Left lobe of liver (tissue), 2 donors: ENCODE results near the gene PROM1. TPM values are rescaled to one million over a fixed set of nuclear protein-coding genes. Genes with fewer than 3 reads are reported as not detected.

Experiments used
- ATAC-seq: fragments of 200-7000 bp; cut with Tn5 transposase; one replicate; pipeline ENCODE4 v1.9.1; 2020; ENCODE audit warnings: mild to moderate bottlenecking, moderate library complexity
- DNase-seq: peaks from one replicate; pipeline ENCODE4 v3.0.0-alpha.2; 2020; ENCODE audit warnings: low spot score
- total RNA-seq: library from RNA; stranded (reverse); gene quantifications from one replicate; pipeline ENCODE4 v1.2.1, GENCODE V29; 2021
- donor health status: DM: no; HTN: no; CAD: no; lungs with moderate emphysema.
- donor health status: DM: no; HTN: yes; CAD: no.

PROM1 gene, protein sequence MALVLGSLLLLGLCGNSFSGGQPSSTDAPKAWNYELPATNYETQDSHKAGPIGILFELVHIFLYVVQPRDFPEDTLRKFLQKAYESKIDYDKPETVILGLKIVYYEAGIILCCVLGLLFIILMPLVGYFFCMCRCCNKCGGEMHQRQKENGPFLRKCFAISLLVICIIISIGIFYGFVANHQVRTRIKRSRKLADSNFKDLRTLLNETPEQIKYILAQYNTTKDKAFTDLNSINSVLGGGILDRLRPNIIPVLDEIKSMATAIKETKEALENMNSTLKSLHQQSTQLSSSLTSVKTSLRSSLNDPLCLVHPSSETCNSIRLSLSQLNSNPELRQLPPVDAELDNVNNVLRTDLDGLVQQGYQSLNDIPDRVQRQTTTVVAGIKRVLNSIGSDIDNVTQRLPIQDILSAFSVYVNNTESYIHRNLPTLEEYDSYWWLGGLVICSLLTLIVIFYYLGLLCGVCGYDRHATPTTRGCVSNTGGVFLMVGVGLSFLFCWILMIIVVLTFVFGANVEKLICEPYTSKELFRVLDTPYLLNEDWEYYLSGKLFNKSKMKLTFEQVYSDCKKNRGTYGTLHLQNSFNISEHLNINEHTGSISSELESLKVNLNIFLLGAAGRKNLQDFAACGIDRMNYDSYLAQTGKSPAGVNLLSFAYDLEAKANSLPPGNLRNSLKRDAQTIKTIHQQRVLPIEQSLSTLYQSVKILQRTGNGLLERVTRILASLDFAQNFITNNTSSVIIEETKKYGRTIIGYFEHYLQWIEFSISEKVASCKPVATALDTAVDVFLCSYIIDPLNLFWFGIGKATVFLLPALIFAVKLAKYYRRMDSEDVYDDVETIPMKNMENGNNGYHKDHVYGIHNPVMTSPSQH
- total RNA-seq: 1.3 TPM

DNA sequence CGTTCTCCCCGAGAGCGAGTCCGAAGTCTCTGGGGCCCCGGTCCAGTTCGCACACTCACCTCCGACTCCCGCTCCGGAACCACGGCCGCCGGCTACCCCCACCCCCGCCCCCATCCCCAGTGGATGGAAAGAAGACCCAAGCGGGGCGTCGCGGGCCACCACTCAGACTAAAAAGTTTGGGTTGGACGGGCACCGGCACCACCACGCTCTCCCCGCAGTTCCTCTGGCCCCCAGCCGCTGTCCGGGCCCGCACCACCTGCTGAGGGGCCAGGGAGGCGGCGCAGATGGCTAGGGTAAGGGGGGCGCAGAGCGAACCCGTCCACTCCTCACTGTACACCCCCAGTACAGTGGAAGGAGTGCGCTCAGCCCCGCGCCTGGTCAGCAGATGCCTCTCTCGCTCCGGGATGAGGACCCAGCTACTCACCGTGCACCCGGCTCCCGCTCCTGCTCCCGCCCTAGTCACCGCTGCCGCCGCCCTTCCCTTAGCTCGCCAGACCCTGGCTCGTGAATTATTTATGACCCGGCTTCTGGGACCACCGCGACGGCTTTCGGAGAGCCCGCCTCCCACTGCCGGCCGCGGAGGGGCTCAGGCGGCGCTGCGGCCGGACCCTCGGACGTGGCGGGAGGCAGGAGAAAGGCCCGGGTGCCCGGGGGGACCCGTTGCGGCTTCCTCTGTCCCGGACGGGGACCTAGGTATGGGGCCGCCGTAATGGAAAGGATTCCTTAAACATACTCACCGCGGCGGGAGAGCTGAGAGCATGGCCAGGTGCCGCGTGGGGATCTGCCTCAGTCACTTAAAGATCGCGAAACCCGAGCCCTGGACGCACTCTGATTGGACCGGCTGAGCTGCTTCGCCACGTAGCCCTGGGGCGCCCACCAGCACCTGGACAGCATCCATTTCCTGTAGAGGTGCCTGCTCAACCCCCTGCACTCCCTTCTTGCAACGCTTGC is at the start of gene PROM1:
PROM1 (minus strand) TSS at position 783 of the 951 bp plus-strand sequence. CDS start 8,117 bp downstream, outside the sequence.
- DNase-seq: no peak
- peak; percentile 73 for ATAC-seq

GRCh38 chr4:16133406-16133805 is 49.6 kb upstream of the PROM1 start:
- no peak for DNase-seq
- ATAC-seq: no peak

DNA sequence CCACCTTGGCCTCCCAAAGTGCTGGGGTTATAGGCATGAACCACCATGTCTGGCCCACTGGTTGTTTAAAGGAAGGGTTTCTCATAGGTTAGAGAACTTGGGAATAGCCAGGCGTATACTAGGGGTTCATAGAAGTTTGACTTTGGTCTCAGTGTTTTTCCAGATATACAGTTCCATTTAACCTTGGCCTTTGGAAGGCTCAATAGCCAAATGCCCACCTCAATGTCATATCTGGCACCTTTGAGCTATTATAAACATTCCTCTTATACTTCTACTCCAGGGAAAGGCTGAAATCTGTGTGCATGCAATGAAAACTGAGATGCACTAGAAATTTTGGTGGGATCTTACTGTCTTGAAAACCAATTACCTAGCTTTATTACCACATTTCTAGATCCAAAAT is 47.5 kb upstream of the PROM1 start:
- ATAC-seq (no peak), DNase-seq (no peak)

DNA sequence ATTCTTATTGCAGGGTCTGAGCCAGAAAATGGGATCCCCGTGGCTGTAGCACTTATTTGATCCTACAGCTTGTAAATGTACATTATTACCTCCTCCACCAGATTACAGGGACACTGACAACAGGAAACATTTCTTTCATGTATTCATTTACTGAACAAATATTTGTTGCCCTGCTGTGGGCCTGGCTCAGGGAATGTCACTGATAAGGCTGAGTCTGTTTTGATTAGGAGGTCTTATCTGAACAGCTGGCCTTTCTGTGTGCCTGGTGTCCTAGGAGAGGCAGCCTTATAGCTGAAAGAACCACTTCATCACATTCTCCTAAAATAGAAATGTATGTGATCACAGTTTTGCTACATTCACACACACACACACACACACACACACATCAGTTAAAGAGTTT is 45.5 kb upstream of the PROM1 start:
- DNase-seq (no peak), ATAC-seq (peak; percentile 77)

- ATAC-seq: no peak
- DNase-seq: no peak
Observed at GRCh38 chr4:16126714-16127113, 42.9 kb upstream of the PROM1 start.

GRCh38 chr4:16125571-16126445 is 42.0 kb upstream of the PROM1 start:
- no peak for ATAC-seq
- DNase-seq: no peak

GRCh38 chr4:16124232-16124631 is 40.4 kb upstream of the PROM1 start:
- DNase-seq: no peak
- no peak for ATAC-seq

- DNase-seq (no peak), ATAC-seq (no peak)
Observed at GRCh38 chr4:16123356-16124084, 39.7 kb upstream of the PROM1 start.

- ATAC-seq (no peak), DNase-seq (no peak)
Observed at GRCh38 chr4:16122784-16123183, 39.0 kb upstream of the PROM1 start.

DNA sequence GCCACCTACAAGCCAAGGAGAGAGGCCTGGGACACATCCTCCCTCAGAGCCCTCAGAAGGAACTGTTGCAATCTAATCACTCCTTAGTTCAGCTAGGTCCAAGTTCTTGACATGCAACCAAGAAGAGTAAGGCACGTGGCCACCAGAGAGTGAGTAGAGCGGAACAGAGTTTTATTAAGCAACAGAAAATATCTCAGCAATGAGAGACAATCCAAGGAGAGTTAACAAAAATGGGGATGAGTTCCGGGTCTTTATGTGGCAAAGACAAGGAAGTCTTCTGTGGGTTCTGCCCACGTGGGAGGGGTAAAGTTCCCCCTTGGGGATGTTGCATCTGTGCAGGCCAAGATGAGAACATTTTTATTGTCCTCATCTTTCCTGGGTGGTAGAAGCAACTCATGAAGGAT is 38.5 kb upstream of the PROM1 start:
- DNase-seq (no peak), ATAC-seq (no peak)

GRCh38 chr4:16120720-16121119 is 36.9 kb upstream of the PROM1 start:
- ATAC-seq: no peak
- no peak for DNase-seq

DNA sequence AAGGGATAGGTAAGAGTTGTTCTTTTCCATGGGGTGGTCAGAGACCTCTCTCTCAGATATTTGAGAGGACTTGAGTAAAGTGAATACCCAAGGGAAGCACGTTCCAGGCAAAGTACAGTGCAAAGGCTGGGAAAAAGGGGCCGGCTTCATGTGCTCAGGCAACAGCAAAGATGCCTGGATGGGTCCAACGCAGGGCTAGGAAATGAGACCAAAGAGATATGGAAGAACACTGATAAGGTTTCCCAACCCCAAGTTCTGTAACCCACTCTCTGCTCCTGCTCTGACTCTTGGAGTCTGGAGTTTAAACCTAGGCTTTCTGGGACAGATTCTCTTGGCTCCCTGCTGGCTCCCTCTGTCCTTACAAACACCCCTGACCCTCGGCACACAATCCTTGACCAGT is 36.2 kb upstream of the PROM1 start:
- ATAC-seq (no peak), DNase-seq (no peak)

DNA sequence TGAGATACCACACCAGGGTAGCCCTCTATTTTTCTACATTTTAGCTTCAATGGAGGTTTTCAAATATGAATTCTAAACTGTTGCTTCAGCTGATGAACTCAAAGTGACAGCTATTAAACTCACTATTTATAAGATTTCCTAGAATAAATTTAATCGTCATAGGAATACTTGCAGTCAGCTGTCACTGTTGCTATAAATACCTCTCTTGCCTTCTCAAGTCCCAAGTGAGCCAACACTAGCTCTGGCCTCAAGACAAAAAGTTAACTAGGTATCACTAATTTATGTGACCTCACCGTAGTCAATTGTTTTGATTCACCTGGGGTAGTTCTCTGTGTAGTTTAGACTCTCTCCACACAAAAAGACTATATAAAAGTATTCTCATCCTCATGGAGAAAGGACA is 34.3 kb upstream of the PROM1 start:
- DNase-seq (no peak), ATAC-seq (no peak)

DNA sequence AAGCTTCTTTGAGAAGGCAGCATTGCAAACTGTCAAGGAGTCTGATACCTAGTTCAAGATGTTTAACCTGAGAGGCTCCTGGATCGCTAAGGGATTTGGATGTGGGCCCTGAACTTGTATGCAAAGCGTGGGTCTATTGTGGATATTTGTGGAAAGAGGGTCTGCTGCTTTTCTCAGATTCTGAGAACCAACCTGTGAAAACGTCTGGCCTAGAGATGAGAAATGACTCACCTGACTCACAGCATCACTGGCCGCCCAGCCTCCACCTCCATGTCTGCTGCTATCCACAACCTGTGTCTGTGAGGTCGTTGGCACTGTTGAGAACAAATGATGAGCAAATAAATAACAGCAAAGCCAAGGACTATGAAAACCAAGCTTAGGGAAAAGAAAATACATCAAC is 33.3 kb upstream of the PROM1 start:
- no peak for ATAC-seq
- DNase-seq: no peak

DNA sequence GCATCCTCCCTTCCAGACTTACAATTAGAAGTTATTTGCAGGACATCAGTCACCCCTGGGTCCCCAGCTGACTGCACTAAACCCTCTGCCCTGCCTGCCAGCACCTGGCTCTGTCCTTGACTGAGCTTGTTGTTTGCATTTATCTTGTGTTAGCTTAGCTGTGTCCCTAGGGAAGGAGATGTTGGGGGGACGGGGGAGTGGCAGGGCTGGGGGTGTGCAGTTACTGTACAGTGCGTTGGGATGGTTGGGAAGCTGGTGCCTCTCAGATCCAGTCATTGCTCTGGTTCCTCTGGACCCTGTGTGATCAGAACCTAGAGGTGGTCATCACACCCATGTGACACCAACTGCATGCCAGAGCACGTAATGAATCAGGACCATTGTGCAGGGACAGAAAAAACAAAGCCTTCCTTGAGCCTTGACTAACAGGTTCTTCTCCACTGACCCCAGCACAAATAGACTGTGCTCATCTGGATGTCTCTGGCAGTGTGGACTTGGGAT is 32.7 kb upstream of the PROM1 start:
- no peak for ATAC-seq

DNA sequence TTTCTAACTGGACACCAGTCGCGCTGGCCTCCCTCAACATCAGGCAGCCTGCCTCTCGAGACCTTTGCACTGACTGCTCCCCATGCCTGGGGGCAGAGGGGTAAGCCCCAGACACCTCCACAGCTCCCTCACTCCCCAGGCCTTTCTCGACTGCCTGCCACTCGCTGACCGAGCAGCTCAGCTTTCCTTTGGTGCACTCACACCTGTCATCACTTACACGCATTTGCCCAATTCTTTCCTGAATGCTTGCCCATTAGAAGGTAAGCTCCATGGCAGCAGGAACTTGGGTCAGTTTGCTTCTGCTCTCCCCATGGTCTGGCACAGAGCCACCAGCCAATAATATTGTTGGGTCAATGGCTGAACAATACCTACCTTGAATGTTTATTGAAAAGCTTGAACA is 32.2 kb upstream of the PROM1 start:
- no peak for ATAC-seq
- DNase-seq: no peak

More for the DNA sequence above, 32.7 kb upstream of the PROM1 start:
- DNase-seq: no peak

DNA sequence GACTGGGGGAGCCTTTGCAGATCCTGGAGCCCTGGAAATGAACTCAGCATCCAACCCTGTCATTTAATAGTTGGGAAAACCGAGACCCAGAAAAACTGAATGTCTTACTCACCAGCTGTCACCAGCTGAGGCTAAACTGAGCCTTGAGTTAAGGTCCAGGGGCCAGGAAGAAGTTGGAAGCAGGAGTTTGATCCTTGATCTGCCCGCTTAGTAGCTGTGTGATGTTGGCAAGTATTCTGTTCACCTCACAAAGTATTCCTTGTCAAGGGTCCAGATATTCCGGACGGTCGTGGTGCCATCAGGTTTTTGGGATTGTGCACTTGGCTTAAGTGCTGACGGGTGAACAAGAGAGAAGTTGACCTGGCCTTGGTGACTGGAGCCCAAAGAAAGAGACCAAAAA is 30.7 kb upstream of the PROM1 start:
- ATAC-seq: no peak
- no peak for DNase-seq

DNA sequence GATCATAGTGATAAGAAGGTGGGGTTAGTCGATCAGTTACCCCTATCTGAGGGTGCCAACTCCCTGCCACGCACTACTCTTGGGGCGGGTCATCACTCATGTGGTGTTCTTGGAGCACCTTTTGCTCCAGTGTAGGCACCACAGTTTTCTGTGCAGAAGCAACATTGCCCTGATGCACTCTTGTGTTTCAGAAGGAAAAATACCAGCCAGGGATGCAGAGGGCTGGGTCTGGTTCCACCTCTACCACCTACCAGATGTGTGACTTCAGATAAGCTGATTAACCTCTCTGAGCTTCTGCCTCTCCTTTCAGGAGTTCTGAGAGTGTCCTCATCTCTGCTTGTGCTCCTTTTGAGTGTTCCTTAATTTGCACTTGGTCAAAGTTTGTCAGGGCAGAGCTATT is 29.9 kb upstream of the PROM1 start:
- DNase-seq: no peak

DNA sequence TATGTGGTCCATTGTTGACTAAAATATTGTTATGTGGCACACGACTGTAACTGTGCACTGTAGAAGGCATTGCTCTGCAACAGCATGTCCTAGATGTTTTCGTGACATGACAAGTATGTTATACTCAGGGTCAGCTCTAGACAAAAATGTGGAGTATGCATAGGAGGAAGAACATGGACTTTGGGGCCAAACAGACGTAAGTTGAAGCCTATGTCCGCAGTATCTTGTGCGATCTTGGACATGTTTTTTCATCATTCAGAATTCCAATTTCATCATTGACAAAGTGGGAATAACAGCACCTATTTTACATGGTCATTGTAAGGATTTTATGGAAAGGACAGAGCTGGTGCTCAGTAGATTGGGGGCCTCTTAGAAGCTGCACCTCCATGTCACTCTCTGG is 27.7 kb upstream of the PROM1 start:
- ATAC-seq (no peak), DNase-seq (no peak)

More for the DNA sequence above, 29.9 kb upstream of the PROM1 start:
- ATAC-seq: no peak
